Upper lobe of left lung (tissue), 6 donors: Measurements from ENCODE around the gene KCNJ10. TPM values are rescaled to one million over a fixed set of nuclear protein-coding genes. Genes with fewer than 3 reads are reported as not detected.

Experiments
- ATAC-seq, 2 donors: fragments of 200-7000 bp; cut with Tn5 transposase; one replicate each; pipeline ENCODE4 v1.9.1; 2022; ENCODE audit warnings: mild to moderate bottlenecking in 2 of 2, moderate library complexity in 2 of 2; ENCODE audit not compliant: low FRiP score in 2 of 2
- DNase-seq, 2 donors: peaks; one replicate each; pipeline ENCODE4 v3.0.0-alpha.2; 2019 to 2020
- H3K27ac ChIP-seq, 4 donors: fragments of 200-600 bp; sonication (generic); one replicate each; pipeline ENCODE4 v1.5.1; 2016 to 2019
- H3K27me3 ChIP-seq, 4 donors: fragments of 200-600 bp; sonication (generic); one replicate each; pipeline ENCODE4 v1.5.1; 2017 to 2019
- H3K36me3 ChIP-seq, 4 donors: fragments of 200-600 bp; sonication (generic); one replicate each; pipeline ENCODE4 v1.5.1; 2016 to 2019
- H3K4me1 ChIP-seq, 4 donors: fragments of 200-600 bp; sonication (generic); one replicate each; pipeline ENCODE4 v1.5.1; 2018 to 2019
- H3K4me3 ChIP-seq, 4 donors: fragments of 200-600 bp; sonication (generic); one replicate each; pipeline ENCODE4 v1.5.1; 2017 to 2019; ENCODE audit warnings: mild to moderate bottlenecking in 2 of 4, moderate library complexity in 1 of 4
- H3K9me3 ChIP-seq, 4 donors: fragments of 200-600 bp; sonication (generic); one replicate each; pipeline ENCODE4 v1.5.1; 2018 to 2019
- CTCF ChIP-seq, 6 experiments: fragments of 450-650 bp in 4 of 6; fragments of 200-600 bp in 2 of 6; sonication (generic) in 2 of 6; IDR thresholded peaks; one replicate each; pipeline ENCODE4 v1.5.1; 2016 to 2019; ENCODE audit warnings: antibody characterized with exemption in 6 of 6
- EP300 ChIP-seq, 4 donors: sonication (generic); formaldehyde crosslinking; IDR thresholded peaks; one replicate each; pipeline ENCODE4 v1.5.1; 2017; ENCODE audit warnings: antibody characterized with exemption in 4 of 4, control low read depth in 2 of 4
- POLR2A ChIP-seq, 4 donors: fragments of 450-650 bp; IDR thresholded peaks; one replicate each; pipeline ENCODE4 v1.5.1; 2016 to 2017; ENCODE audit warnings: antibody characterized with exemption in 4 of 4, mild to moderate bottlenecking in 2 of 4
- POLR2AphosphoS5 ChIP-seq, 2 donors: sonication (generic); formaldehyde crosslinking; IDR thresholded peaks; one replicate each; pipeline ENCODE4 v1.5.1; 2017; ENCODE audit warnings: antibody characterized with exemption in 2 of 2
- WGBS, 2 donors: methylation state at CpG; one replicate each; pipeline ENCODE4 v1.1.5; 2017 to 2018; 5-methylcytosine and 5-hydroxymethylcytosine counted together
- total RNA-seq, 6 donors: library from RNA; depleted of rRNA in 4 of 6; stranded (reverse); fragments of >200 nt in 4 of 6; gene quantifications; one replicate each; pipeline versions ENCODE4 v1.1.0 to v1.2.1, GENCODE V29; 2016 to 2021
- donor health status: DM: no; HTN: no; CAD: no; lungs with moderate emphysema.
- donor health status: DM: no; HTN: yes; CAD: no; lungs with severe emphysema.

KCNJ10 gene
- total RNA-seq, 6 donors from 2014 or later = 0.11 TPM; not detected in 5

DNA sequence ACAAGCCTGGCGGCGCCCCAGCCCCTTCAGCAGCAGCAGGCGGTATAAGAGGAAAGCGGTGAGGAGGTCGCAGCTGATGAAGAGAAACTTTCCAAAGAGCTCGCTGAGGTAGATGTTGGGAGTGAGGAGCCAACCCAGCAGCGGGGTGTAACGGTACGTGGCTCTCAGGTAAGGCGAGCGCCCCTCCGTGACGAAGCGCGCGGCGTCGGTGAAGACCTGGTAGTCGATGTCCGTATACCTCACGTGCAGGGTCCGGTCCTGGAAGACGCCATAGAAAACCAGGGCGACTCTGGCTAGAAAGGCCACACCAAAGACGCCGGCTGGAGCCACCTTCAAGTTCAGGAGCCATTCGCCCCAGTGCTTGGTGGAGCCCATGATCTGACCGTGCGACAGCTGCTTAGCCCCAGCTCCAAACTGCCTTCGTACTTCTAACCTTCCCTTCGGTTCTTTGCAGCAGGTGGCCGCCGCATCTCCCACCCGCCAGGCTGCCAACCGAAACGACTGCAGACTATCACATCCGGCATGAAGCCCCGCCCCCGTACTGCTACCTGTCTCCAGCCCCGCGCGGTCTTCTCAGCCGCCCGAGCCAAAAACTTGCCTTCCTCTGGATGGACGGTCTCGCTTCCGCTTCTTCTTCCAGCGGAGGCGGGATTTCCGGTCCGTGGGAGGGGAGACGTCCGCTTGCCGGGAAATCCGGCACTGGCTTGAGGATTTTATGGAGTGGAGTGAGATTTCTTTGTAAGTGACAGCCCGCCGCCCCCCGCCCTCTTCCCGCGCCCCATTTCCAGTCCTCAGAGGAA is 38.4 kb downstream of the KCNJ10 start, which contains the start of gene PIGM:
Gene PIGM (minus strand): TSS at position 626 of the 800 bp plus-strand sequence. CDS start 251 bp downstream, at position 375.
- H3K27me3 ChIP-seq = no peaks in the 10 kb centered on the region
- peaks cover 16 to 36% (median 19%) of the 10 kb centered on the region in 4 donors for H3K4me1 ChIP-seq
- peak within 1 kb of the TSS; percentile 69 to 91 (median 80) for H3K4me3 ChIP-seq
- TF ChIP-seq CTCF (IDR thresholded peaks at IDR 0.05) (no peak), POLR2AphosphoS5 (IDR thresholded peaks at IDR 0.05) (peak; percentile 72 to 86), EP300 (IDR thresholded peaks at IDR 0.05) (no peak), POLR2A (IDR thresholded peaks at IDR 0.05) (peak in 3 of 4 donors; percentile 25 to 65 (median 64))
- ATAC-seq = peak; percentile 97 to 99
- peak within 1 kb of the TSS; percentile 64 to 83 (median 78) for H3K27ac ChIP-seq
- DNase-seq = peak; percentile 92 to 99
- 0% methylated on average over 26 to 60 of the region's 60 CpGs for WGBS, 2 donors
- no peaks in the 10 kb centered on the region for H3K9me3 ChIP-seq
- H3K36me3 ChIP-seq = no peaks in the 10 kb centered on the region

GRCh38 chr1:160030657-160031364 is 39.1 kb downstream of the KCNJ10 start:
- Histone ChIP-seq H3K9me3 (no peaks in the 10 kb centered on the region), H3K4me1 (peaks cover 16 to 36% (median 19%) of the 10 kb centered on the region in 4 donors), H3K27me3 (no peaks in the 10 kb centered on the region), H3K4me3 (peak overlapping the region; percentile 69 to 91 (median 80)), H3K36me3 (no peaks in the 10 kb centered on the region), H3K27ac (peak overlapping the region; percentile 64 to 83 (median 78))
- TF ChIP-seq CTCF (IDR thresholded peaks at IDR 0.05) = no peak
- TF ChIP-seq POLR2AphosphoS5 (IDR thresholded peaks at IDR 0.05) = peak in 1 of 2 donors; percentile 10
- ATAC-seq = peak in 1 of 2 donors; percentile 9
- DNase-seq = peak in 1 of 2 donors; percentile 31
- 6 to 11% methylated on average over 23 of the region's 23 CpGs for WGBS, 2 donors

- Histone ChIP-seq H3K4me3 (no peak overlapping the region), H3K36me3 (no peaks in the 10 kb centered on the region), H3K27me3 (no peaks in the 10 kb centered on the region), H3K27ac (no peak overlapping the region), H3K4me1 (peaks cover 16 to 36% (median 19%) of the 10 kb centered on the region in 4 donors), H3K9me3 (no peaks in the 10 kb centered on the region)
- TF ChIP-seq EP300 (IDR thresholded peaks at IDR 0.05) (no peak), POLR2AphosphoS5 (IDR thresholded peaks at IDR 0.05) (no peak), POLR2A (IDR thresholded peaks at IDR 0.05) (no peak)
- ATAC-seq (no peak), DNase-seq (no peak)
Measured at GRCh38 chr1:160028426-160028825, 41.5 kb downstream of the KCNJ10 start.

DNA sequence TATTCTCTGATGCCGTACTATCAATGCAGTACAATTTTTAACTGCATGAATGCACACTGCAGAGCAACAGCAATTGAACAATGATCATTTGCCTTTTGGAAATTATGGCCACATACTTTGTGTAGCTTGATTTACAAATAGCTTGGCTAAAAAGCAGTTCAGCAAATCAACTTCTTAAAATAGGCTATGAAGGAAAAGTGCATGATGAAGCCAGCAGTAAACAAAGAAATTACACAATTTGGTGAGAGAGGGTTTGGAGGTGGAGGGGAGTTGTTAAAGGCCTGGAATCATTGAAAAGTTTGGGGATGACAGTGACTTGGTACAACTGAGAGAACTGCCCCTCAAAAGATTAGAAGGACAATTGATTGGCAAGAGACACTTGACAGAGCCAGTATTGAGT is 44.6 kb downstream of the KCNJ10 start:
- Histone ChIP-seq H3K9me3 (no peaks in the 10 kb centered on the region), H3K27me3 (no peaks in the 10 kb centered on the region), H3K36me3 (no peaks in the 10 kb centered on the region), H3K4me1 (peaks cover 4 to 17% (median 8%) of the 10 kb centered on the region in 4 donors), H3K4me3 (no peak overlapping the region), H3K27ac (no peak overlapping the region)
- no peak for ATAC-seq
- TF ChIP-seq CTCF (IDR thresholded peaks at IDR 0.05) = no peak
- no peak for TF ChIP-seq POLR2A (IDR thresholded peaks at IDR 0.05)
- no peak for TF ChIP-seq POLR2AphosphoS5 (IDR thresholded peaks at IDR 0.05)
- TF ChIP-seq EP300 (IDR thresholded peaks at IDR 0.05) = no peak
- no peak for DNase-seq
- WGBS, 2 donors = 79 to 88% methylated on average over 1 of the region's 1 CpG

- no peaks in the 10 kb centered on the region for H3K9me3 ChIP-seq
- H3K27ac ChIP-seq = no peak overlapping the region
- TF ChIP-seq POLR2AphosphoS5 (IDR thresholded peaks at IDR 0.05) (no peak), CTCF (IDR thresholded peaks at IDR 0.05) (no peak), POLR2A (IDR thresholded peaks at IDR 0.05) (no peak), EP300 (IDR thresholded peaks at IDR 0.05) (no peak)
- H3K27me3 ChIP-seq = no peaks in the 10 kb centered on the region
- DNase-seq (no peak), ATAC-seq (no peak)
- H3K36me3 ChIP-seq = no peaks in the 10 kb centered on the region
- no peak overlapping the region for H3K4me3 ChIP-seq
- 61 to 68% methylated on average over 2 of the region's 2 CpGs for WGBS, 2 donors
- H3K4me1 ChIP-seq = peaks cover 0 to 7% (median 2%) of the 10 kb centered on the region in 4 donors
Measured at GRCh38 chr1:160024195-160024905, 45.6 kb downstream of the KCNJ10 start.
